Hematopoietic multipotent progenitor cell treated with erythropoietin and hydrocortisone succinate and interleukin-3 and kit ligand, for 17 days (in vitro differentiated cells): Measurements from ENCODE around the gene NECTIN4.
"Not testable (repeated sequence)": the region's sequence is repeated elsewhere in the genome, so short reads cannot be mapped to it uniquely, and the experiment has no call there.

Source experiments
- DNase-seq: peaks from one replicate; pipeline ENCODE4 v3.0.0-alpha.2; 2015; ENCODE audit warnings: low spot score

NECTIN4 gene

DNA sequence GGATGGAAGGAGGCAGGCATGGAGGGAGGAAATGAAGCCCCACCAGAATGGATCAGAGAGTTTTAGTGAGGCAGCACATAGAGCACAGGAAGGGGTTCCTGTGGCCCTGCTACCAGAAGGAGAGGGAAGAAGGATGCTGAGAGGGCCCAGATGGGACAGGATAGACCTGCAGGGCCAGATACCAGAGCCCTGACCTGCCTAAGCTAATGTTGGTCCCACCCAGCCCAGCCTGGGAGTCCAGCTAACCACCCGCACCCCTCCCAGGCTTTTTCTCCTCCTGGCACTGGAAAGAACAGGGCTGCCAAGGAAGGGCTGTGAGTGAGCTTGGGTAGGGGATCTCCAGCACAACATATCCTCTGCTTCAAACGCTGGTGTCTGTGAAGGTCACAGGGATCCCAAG lies 6.9 kb downstream of the NECTIN4 start:
- DNase-seq: no peak

GRCh38 chr1:161081519-161081918 lies 7.8 kb downstream of the NECTIN4 start:
- DNase-seq: no peak

GRCh38 chr1:161080441-161081405 lies 8.6 kb downstream of the NECTIN4 start:
- DNase-seq: no peak

GRCh38 chr1:161079436-161080110 lies 9.8 kb downstream of the NECTIN4 start:
- DNase-seq: no peak

DNA sequence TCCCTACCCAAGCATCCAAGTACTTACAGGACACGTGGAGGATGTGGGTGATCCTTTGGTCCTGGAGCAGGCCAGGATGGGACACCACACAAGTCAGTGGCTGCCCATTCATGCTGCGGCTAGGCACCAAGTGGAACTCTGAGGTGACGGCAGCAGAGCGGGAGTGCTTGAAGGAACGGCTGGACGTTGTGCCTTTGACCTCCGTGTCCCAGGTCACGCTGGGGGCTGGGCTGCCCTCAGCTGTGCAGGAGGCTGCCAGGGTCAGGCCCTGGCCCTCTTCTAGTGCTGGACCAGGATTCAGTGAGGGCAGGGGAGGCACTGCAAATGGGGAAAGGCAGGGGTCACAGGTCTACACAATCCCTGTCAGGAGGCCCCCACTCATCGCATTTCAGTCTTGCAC lies 11.9 kb downstream of the NECTIN4 start:
- no peak for DNase-seq

DNA sequence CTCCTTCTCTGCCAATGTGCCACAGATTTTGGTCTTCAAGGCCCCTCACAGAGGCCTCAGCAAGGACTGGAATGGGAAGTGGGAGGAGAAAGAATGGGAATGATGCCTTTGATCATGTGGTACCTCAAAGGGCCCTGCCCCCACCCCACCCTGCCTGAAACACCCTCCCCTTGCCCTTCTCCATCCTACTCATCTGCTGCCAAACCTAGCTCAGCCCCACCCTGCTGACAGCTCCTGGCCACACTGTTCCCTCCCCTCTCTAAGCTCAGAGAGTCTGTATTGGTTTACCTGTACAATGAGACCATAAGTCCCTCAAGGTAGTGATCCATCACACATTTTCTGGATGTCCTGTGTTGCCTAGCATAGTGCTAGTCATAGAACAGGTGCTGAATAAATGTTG lies 12.9 kb downstream of the NECTIN4 start:
- DNase-seq: no peak

DNA sequence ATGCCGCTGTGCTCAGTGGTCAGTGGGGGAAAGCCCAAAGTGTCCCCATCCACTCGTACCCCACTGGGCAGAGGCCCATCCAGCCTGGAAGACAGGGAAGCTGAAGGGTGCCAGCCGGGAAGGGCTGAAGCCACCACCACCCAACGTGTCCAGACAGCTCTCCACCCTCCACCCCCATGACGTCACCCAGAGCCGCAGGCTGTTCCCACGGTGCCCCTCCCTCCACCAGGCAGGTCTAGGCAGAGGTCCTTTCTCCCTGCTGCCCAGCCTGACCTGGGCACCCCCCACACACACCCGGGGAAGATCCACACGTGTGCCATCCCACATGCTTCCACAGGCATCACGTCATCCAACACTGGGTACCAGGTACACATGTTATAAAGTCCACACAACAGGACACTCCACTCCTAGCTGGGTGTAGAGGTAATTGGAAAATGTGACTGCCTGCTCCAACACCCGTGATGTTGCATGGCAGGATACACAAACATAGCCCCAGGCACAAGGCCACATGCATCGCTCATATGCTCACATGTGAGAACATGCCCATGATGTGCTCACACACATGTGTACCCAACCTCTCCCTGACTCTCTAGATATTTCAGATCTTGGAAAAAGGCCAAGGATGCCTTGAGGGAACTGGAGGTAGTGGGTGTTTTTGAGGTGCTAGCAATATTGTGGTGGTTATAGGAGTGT lies 14.5 kb downstream of the NECTIN4 start:
- no peak for DNase-seq

DNA sequence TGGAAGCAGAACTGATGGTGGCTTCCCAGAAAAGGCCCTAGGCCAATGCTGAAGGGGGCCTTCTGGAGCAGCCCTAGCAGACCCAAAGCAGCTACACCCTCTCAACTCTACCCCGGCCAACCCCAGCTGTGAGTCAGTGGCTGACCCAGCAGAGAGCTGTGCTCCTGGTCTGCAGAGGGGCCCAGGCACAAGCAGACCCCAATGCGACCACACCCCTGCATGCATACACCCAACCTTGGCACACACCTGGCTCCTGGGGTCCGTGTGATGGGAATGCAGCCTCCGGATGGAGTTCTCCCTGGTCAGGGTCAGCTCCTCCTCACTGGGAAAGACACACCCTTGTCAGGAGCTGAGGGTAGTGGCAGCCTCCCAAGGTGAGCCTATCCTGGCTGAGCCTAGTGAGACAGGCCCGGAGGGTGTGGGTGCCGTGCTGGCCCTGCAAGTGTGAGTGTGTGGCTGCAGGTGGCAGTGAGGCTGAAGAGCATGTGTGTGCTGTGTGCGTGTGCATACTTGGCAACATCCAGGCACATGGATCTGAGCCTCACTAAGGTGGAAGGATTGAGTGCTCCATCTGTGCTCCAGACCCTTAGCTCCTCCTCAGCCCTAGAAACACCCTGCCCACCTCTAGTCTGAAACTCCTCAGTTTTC lies 15.8 kb downstream of the NECTIN4 start:
- DNase-seq: no peak

DNA sequence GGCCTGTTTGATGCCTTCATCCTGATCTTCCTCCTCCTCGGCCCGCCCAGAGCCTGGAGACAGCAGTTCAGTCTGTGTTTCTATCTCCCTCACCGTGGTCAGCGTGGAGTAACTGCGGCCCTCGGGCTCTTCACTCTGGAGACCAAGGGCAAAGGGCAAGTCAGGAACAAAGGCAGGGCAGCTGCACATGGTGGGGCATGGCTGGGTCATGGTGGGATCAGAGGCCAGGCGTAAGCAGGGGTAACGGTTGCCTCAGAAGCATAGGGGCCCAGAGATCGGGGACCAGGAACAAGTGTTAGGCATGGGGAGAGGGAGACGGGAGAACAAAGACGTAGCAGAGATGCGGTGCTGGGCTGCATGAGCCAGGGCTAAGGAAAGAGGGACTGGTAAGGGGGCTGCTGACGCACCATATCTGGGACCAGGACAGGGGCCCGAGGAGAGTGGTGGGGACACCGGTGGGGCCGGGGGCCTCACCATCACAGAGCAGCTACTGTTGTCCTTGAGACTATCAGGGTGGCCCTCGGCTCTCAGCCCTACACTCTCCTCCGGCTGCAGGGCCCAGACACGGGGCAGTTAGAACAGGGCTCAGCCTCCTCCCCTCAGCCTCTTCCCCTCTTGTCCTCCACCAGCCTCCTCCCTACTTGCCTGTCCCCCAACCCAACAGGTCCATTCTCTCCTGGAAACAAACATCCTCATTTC lies 16.5 kb downstream of the NECTIN4 start:
- no peak for DNase-seq

DNA sequence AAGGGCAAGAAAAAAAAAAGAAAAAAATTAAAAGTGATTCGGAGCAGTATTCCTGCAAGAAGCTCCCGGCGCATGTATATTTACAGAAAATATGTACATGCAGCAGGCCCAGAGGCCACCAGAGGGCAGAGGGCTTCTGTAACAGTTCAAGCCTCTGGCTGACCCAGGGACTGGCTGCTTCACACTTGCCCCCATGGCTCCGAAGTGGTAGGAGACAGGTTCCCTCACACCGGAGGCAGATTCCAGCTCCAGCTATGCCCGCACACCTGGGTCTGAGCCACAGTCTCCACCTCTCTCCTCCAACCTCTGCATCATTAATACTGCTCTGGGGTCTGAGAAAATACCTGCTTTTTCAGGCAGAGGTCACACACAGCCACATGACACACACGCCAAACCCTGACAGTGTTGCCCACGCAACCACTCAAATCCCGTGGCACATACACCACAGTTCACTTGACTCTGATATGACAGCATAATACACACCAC lies 17.4 kb downstream of the NECTIN4 start:
- peak; percentile 56 for DNase-seq

- no peak for DNase-seq
These were observed 18.6 kb downstream of the NECTIN4 start for GRCh38 chr1:161070761-161071160.

GRCh38 chr1:161069731-161070270 lies 19.6 kb downstream of the NECTIN4 start, which contains the start of gene ARHGAP30:
Gene ARHGAP30, minus strand, starts transcription at chr1:161069891. Its CDS starts 267 bp downstream, at chr1:161069624.
- no peak for DNase-seq

DNA sequence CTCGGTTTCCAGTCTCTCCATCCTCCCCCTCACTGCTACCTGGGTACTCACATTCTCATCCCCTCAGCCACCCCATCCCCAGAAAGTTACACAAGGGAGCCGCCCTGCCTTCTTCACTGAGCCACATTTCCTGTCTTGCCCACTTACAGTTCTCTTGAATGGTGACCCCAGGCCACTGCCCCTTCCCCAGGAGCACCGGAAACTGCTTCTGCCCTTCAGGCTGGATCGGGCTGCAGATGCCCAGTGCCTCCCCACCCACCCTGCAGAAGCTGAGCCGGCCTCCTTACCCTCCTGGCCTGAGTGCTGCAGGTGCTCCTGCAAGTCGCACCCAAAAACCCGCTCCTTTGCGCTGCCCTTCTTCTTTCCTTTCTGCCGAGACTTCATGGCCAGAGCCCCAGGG lies 20.1 kb downstream of the NECTIN4 start:
- DNase-seq: no peak

- DNase-seq: no peak
These were observed 20.8 kb downstream of the NECTIN4 start for GRCh38 chr1:161068306-161069234.

DNA sequence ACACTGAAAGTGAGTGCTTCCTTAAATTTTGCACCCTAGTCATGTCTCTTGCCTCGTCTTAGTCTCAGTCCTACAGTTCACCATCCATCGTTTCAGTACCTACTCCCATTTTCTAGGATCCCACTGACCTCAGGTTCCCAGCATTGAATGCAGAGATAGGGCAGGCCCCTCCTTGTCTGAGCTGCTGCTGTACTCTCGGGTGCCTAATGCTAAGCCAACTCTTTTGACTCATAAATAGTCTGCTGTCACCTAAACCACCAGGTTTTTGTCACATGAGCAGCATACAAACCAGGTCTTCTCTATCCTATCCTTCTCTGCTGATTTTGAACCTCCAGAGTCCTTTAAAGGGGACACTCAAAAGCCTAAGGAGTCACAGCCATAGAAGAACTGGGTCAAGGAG lies 22.7 kb downstream of the NECTIN4 start:
- DNase-seq: no peak

GRCh38 chr1:161065681-161066080 lies 23.7 kb downstream of the NECTIN4 start:
- DNase-seq: not testable (repeated sequence)

DNA sequence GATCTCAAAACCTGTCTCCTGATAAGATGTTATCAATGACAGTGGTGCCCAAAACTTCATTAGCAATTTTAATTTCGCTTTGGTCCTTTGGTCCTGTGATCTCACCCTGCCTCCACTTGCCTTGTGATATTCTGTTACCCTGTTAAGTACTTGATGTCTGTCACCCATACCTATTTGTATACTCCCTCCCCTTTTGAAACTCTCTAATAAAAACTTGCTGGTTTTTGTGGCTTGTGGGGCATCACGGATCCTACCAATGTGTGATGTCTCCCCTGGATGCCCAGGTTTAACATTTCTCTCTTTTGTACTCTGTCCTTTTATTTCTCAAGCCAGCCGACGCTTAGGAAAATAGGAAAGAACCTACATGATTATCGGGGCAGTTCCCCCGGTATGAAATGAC lies 25.4 kb downstream of the NECTIN4 start:
- not testable (repeated sequence) for DNase-seq

DNA sequence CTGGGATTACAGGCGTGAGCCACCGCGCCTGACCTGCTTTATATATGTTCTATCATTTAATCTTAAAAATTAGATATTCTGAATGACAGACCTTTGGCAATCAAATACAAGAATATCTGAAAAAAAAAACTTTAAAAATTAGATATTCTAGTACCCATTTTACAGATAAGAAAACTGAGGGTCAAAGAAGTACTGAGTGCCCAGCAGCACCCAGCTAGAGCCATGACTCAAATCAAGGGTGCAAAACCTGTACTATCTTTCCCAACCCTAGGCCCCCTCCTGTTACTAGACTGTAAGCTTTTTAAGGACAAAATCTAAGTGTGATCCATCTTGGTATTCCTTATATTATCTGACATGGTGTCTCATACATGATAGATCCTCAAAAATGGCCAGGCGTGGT lies 27.9 kb downstream of the NECTIN4 start:
- DNase-seq: no peak

GRCh38 chr1:161059293-161059692 lies 30.1 kb downstream of the NECTIN4 start:
- DNase-seq: no peak

DNA sequence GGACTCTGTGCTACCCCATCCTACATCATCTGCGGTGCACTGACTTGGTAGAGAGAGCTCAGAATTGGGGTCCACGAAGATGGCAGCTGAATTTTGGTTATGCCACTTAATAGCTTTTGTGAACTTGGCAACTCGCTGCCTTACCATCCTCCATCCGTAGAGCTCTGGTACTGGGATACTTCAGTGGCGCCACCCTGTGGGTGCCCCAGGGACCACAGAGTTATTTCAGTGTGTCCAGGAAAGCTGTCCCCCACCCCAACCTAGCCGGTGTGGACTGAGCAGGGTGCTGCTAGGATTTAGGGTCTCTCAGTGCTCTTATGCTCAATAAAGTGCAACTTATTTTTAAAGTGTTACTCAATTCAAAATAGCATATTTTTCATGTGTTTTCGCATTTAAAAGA lies 34.6 kb downstream of the NECTIN4 start:
- DNase-seq: no peak
